HepG2 (cell line): Measurements from ENCODE around the gene RNF8. TPM values are rescaled to one million over a fixed set of nuclear protein-coding genes. Genes with fewer than 3 reads are reported as not detected.

ENCODE experiments used
- HIVEP1 ChIP-seq: sonication (generic); formaldehyde crosslinking; IDR thresholded peaks from 2 replicates; pipeline ENCODE4 v1.4.0; 2020; ENCODE audit warnings: mild to moderate bottlenecking, missing genetic modification reagents
- IKZF4 ChIP-seq: sonication (generic); formaldehyde crosslinking; IDR thresholded peaks from 2 replicates; pipeline ENCODE4 v1.5.1; 2020; ENCODE audit warnings: borderline replicate concordance, mild to moderate bottlenecking, low read depth, missing genetic modification reagents; ENCODE audit errors: not compliant biosample characterization
- KDM2A ChIP-seq: sonication (generic); formaldehyde crosslinking; IDR thresholded peaks from 2 replicates; pipeline ENCODE4 v1.4.0; 2020; ENCODE audit warnings: low read depth, missing genetic modification reagents, borderline replicate concordance
- MLLT10 ChIP-seq: sonication (generic); formaldehyde crosslinking; IDR thresholded peaks from 2 replicates; pipeline ENCODE4 v1.4.0; 2020; ENCODE audit warnings: missing genetic modification reagents
- MTA1 ChIP-seq: sonication (generic); formaldehyde crosslinking; IDR thresholded peaks from 2 replicates; pipeline ENCODE4 v1.4.0; 2020; ENCODE audit warnings: missing genetic modification reagents, mild to moderate bottlenecking, borderline replicate concordance
- PPARG ChIP-seq: conservative IDR thresholded peaks from 2 replicates; pipeline ENCODE4 v1.6.1; 2016; ENCODE audit warnings: missing biosample characterization, missing genetic modification reagents
- RFX3 ChIP-seq: IDR thresholded peaks from 2 replicates; pipeline ENCODE4 v1.6.1; 2016; ENCODE audit warnings: missing biosample characterization, missing genetic modification reagents
- SIN3B ChIP-seq: fragments of 150-350 bp; IDR thresholded peaks from 2 replicates; pipeline ENCODE4 v1.6.1; 2014; ENCODE audit warnings: low read length
- TEAD2 ChIP-seq: sonication (generic); formaldehyde crosslinking; IDR thresholded peaks from 2 replicates; pipeline ENCODE4 v1.9.0; 2021; ENCODE audit warnings: missing genetic modification reagents
- ZNF382 ChIP-seq: sonication (generic); formaldehyde crosslinking; IDR thresholded peaks from 2 replicates; pipeline ENCODE4 v1.5.0; 2020; ENCODE audit warnings: missing genetic modification reagents, mild to moderate bottlenecking, borderline replicate concordance
- ZNF552 ChIP-seq: sonication (generic); formaldehyde crosslinking; IDR thresholded peaks from 2 replicates; pipeline ENCODE4 v1.9.0; 2022; ENCODE audit warnings: missing genetic modification reagents, mild to moderate bottlenecking, borderline replicate concordance
- ZNF709 ChIP-seq: sonication (generic); formaldehyde crosslinking; IDR thresholded peaks from 2 replicates; pipeline ENCODE4 v1.5.0; 2020; ENCODE audit warnings: mild to moderate bottlenecking, missing genetic modification reagents
- polyA plus RNA-seq, 8 experiments: library from polyadenylated mRNA; depleted of rRNA in 3 of 8; stranded (reverse) in 7 of 8; unstranded in 1 of 8; fragments of >200 nt; fragmentation: Illumina TruSeq in 4 of 8; extraction: Trizol in 4 of 8; gene quantifications; 2 replicates each; pipeline versions ENCODE4 v1.2.1 to v1.2.3, GENCODE V29; 2011 to 2016; ENCODE audit warnings: low read depth in 4 of 8, missing spikeins in 1 of 8, mixed read lengths in 1 of 8; ENCODE audit not compliant: insufficient read depth in 1 of 8
- total RNA-seq, 5 experiments: library from RNA; depleted of rRNA; stranded (reverse); fragments of >200 nt; fragmentation: Illumina TruSeq; extraction: Trizol; gene quantifications; 2 replicates each; pipeline ENCODE4 v1.2.3, GENCODE V29; 2016; ENCODE audit warnings: low read depth in 1 of 5
- TF ChIP-seq, protein P1 (sequence below): sonication (generic); formaldehyde crosslinking; IDR thresholded peaks from 2 replicates; pipeline ENCODE4 v1.4.0; 2020; ENCODE audit warnings: missing genetic modification reagents
- TF ChIP-seq, protein P2 (sequence below): sonication (generic); formaldehyde crosslinking; IDR thresholded peaks from 2 replicates; pipeline ENCODE4 v1.5.0; 2020; ENCODE audit warnings: missing genetic modification reagents, mild to moderate bottlenecking, borderline replicate concordance
- TF ChIP-seq, protein P3 (sequence below), 2 experiments: fragments of 450-650 bp in 1 of 2; sonication (generic) in 1 of 2; formaldehyde crosslinking; IDR thresholded peaks; 2 replicates each; pipeline versions ENCODE4 v1.5.0 to v1.8.0; 2020 to 2022; ENCODE audit warnings: mild to moderate bottlenecking in 1 of 2, missing genetic modification reagents in 1 of 2
- TF ChIP-seq, protein P4 (sequence below): sonication (generic); formaldehyde crosslinking; IDR thresholded peaks from 2 replicates; pipeline ENCODE4 v1.9.0; 2021; ENCODE audit warnings: missing genetic modification reagents, borderline replicate concordance
- TF ChIP-seq, protein P5 (sequence below): sonication (generic); formaldehyde crosslinking; IDR thresholded peaks from 2 replicates; pipeline ENCODE4 v1.8.1; 2023; ENCODE audit warnings: missing genetic modification reagents, mild to moderate bottlenecking, borderline replicate concordance
- TF ChIP-seq, protein P6 (sequence below): sonication (generic); formaldehyde crosslinking; IDR thresholded peaks from 2 replicates; pipeline ENCODE4 v1.4.0; 2020; ENCODE audit warnings: missing genetic modification reagents, borderline replicate concordance

RNF8 gene
- total and polyA plus RNA-seq, 2 of the 13 experiments (the other 11 are each of a cell fraction or from before 2014, with no cell fraction given), result 21.8 to 47.6 TPM

DNA sequence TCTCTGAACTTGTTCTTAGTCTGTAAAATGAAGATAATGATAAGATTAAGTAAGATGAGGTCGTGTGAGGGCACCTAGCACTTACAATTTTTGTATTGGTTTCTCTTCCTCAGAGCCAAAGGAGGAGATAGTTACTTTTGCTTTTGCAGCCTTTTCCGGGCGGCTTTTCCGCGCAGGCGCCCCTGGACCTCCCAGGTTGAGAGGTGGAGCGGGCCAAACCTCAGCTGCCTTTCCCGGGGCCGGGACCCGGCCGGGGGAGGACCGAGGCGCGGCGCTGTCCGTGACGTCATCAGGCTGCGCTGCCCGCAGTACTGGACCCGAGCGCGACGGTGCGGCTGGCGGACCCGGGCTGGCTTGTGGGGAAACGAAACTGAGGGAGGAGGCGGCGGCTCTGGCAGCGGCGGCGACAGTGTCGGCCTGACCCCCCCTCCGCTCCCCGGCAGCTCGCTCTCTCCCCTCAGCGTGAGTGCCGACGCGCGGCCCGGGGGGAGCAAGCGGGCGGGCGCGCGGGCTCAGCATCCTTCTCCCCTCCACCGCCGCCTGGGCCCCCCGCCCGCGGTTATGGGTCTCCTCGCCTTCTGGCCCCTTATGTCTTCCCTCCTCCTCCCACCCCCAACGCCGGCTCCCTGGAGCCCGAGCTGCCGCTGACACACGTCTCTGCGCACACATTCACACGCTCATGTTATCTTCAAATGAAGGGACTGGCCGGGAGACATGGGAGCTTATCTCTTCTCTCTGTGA lies 79.3 kb downstream of the RNF8 start, which contains the start of gene CMTR1 (continued):
- peak; percentile 59; the same call in 1 of the 2 replicates for TF ChIP-seq ZNF552 (CRISPR knock-in tag)
- TF ChIP-seq, protein P1, sequence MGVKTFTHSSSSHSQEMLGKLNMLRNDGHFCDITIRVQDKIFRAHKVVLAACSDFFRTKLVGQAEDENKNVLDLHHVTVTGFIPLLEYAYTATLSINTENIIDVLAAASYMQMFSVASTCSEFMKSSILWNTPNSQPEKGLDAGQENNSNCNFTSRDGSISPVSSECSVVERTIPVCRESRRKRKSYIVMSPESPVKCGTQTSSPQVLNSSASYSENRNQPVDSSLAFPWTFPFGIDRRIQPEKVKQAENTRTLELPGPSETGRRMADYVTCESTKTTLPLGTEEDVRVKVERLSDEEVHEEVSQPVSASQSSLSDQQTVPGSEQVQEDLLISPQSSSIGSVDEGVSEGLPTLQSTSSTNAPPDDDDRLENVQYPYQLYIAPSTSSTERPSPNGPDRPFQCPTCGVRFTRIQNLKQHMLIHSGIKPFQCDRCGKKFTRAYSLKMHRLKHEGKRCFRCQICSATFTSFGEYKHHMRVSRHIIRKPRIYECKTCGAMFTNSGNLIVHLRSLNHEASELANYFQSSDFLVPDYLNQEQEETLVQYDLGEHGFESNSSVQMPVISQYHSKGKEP (CRISPR knock-in tag), result no peak
- TF ChIP-seq HIVEP1, result peak; percentile 81; the same call in 1 of the 2 replicates
- TF ChIP-seq PPARG (CRISPR knock-in tag), result peak; percentile 55
- no peak for TF ChIP-seq MLLT10 (CRISPR knock-in tag)
- no peak for TF ChIP-seq ZNF382 (CRISPR knock-in tag)
- peak; percentile 90 for TF ChIP-seq SIN3B
- TF ChIP-seq, protein P2, sequence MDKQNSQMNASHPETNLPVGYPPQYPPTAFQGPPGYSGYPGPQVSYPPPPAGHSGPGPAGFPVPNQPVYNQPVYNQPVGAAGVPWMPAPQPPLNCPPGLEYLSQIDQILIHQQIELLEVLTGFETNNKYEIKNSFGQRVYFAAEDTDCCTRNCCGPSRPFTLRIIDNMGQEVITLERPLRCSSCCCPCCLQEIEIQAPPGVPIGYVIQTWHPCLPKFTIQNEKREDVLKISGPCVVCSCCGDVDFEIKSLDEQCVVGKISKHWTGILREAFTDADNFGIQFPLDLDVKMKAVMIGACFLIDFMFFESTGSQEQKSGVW (CRISPR knock-in tag), result no peak
- TF ChIP-seq MTA1, result peak; percentile 78; the same call in 1 of the 2 replicates
- TF ChIP-seq, protein P3, sequence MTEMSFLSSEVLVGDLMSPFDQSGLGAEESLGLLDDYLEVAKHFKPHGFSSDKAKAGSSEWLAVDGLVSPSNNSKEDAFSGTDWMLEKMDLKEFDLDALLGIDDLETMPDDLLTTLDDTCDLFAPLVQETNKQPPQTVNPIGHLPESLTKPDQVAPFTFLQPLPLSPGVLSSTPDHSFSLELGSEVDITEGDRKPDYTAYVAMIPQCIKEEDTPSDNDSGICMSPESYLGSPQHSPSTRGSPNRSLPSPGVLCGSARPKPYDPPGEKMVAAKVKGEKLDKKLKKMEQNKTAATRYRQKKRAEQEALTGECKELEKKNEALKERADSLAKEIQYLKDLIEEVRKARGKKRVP (CRISPR knock-in tag; IDR thresholded peaks at IDR 0.05), result 0 out of 4 replicates have a peak, but pooled peaks have one; percentile 12 to 37
- no peak for TF ChIP-seq RFX3 (CRISPR knock-in tag)
- TF ChIP-seq ZNF709, result peak; percentile 76
- no peak for TF ChIP-seq TEAD2
- TF ChIP-seq, protein P4, sequence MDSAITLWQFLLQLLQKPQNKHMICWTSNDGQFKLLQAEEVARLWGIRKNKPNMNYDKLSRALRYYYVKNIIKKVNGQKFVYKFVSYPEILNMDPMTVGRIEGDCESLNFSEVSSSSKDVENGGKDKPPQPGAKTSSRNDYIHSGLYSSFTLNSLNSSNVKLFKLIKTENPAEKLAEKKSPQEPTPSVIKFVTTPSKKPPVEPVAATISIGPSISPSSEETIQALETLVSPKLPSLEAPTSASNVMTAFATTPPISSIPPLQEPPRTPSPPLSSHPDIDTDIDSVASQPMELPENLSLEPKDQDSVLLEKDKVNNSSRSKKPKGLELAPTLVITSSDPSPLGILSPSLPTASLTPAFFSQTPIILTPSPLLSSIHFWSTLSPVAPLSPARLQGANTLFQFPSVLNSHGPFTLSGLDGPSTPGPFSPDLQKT (CRISPR knock-in tag), result no peak
- TF ChIP-seq, protein P5, sequence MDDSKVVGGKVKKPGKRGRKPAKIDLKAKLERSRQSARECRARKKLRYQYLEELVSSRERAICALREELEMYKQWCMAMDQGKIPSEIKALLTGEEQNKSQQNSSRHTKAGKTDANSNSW, result peak; percentile 27; the same call in 1 of the 2 replicates
- peak; percentile 61 for TF ChIP-seq IKZF4 (CRISPR knock-in tag)
- peak; percentile 98 for TF ChIP-seq KDM2A (CRISPR knock-in tag)
- TF ChIP-seq, protein P6, sequence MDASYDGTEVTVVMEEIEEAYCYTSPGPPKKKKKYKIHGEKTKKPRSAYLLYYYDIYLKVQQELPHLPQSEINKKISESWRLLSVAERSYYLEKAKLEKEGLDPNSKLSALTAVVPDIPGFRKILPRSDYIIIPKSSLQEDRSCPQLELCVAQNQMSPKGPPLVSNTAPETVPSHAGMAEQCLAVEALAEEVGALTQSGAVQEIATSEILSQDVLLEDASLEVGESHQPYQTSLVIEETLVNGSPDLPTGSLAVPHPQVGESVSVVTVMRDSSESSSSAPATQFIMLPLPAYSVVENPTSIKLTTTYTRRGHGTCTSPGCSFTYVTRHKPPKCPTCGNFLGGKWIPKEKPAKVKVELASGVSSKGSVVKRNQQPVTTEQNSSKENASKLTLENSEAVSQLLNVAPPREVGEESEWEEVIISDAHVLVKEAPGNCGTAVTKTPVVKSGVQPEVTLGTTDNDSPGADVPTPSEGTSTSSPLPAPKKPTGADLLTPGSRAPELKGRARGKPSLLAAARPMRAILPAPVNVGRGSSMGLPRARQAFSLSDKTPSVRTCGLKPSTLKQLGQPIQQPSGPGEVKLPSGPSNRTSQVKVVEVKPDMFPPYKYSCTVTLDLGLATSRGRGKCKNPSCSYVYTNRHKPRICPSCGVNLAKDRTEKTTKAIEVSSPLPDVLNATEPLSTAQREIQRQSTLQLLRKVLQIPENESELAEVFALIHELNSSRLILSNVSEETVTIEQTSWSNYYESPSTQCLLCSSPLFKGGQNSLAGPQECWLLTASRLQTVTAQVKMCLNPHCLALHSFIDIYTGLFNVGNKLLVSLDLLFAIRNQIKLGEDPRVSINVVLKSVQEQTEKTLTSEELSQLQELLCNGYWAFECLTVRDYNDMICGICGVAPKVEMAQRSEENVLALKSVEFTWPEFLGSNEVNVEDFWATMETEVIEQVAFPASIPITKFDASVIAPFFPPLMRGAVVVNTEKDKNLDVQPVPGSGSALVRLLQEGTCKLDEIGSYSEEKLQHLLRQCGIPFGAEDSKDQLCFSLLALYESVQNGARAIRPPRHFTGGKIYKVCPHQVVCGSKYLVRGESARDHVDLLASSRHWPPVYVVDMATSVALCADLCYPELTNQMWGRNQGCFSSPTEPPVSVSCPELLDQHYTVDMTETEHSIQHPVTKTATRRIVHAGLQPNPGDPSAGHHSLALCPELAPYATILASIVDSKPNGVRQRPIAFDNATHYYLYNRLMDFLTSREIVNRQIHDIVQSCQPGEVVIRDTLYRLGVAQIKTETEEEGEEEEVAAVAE (CRISPR knock-in tag), result peak; percentile 34; the same call in 1 of the 2 replicates
